Liver (tissue), 9 donors: Measurements from ENCODE around the gene EPS8L1. TPM values are rescaled to one million over a fixed set of nuclear protein-coding genes. Genes with fewer than 3 reads are reported as not detected.
"Not testable (repeated sequence)": the region's sequence is repeated elsewhere in the genome, so short reads cannot be mapped to it uniquely, and the experiment has no call there.

ENCODE experiments used
- DNase-seq: peaks from one replicate; pipeline ENCODE4 v3.0.0-alpha.2; 2017; ENCODE audit warnings: low spot score
- H3K27ac ChIP-seq, 2 donors: one replicate each; pipeline ENCODE4 v1.7.0; 2013; ENCODE audit warnings: inconsistent platforms in 2 of 2, low read length in 2 of 2, control low read depth in 1 of 2, low read depth in 1 of 2, mild to moderate bottlenecking in 1 of 2
- H3K27me3 ChIP-seq, 4 donors: one replicate each; pipeline versions ENCODE4 v1.6.1 to v1.7.0; 2013; ENCODE audit warnings: low read length in 3 of 4, inconsistent platforms in 1 of 4, mild to moderate bottlenecking in 1 of 4, moderate library complexity in 1 of 4; ENCODE audit not compliant: control insufficient read depth in 4 of 4, insufficient read depth in 4 of 4
- H3K36me3 ChIP-seq, 4 donors: one replicate each; pipeline versions ENCODE4 v1.6.1 to v1.7.0; 2013; ENCODE audit warnings: low read length in 3 of 4, mild to moderate bottlenecking in 3 of 4, low read depth in 1 of 4, moderate library complexity in 1 of 4; ENCODE audit not compliant: control insufficient read depth in 4 of 4, insufficient read depth in 3 of 4
- H3K4me1 ChIP-seq, 4 donors: one replicate each; pipeline versions ENCODE4 v1.6.1 to v1.7.0; 2013; ENCODE audit warnings: low read length in 3 of 4, mild to moderate bottlenecking in 3 of 4, moderate library complexity in 1 of 4; ENCODE audit not compliant: control insufficient read depth in 4 of 4, insufficient read depth in 4 of 4
- H3K4me3 ChIP-seq, 3 donors: one replicate each; pipeline versions ENCODE4 v1.6.1 to v1.7.0; 2013; ENCODE audit warnings: low read length in 3 of 3, control low read depth in 1 of 3, low read depth in 1 of 3, mild to moderate bottlenecking in 1 of 3
- H3K9ac ChIP-seq, 2 donors: one replicate each; pipeline ENCODE4 v1.7.0; 2013; ENCODE audit warnings: low read length in 2 of 2, mild to moderate bottlenecking in 2 of 2, moderate library complexity in 2 of 2, control low read depth in 1 of 2, low read depth in 1 of 2
- H3K9me3 ChIP-seq, 4 donors: one replicate each; pipeline versions ENCODE4 v1.6.1 to v1.7.0; 2013; ENCODE audit warnings: low read length in 3 of 4; ENCODE audit not compliant: control insufficient read depth in 4 of 4
- ATF3 ChIP-seq: IDR thresholded peaks from 2 replicates; pipeline ENCODE4 v1.6.1; 2016; ENCODE audit warnings: antibody characterized with exemption
- CTCF ChIP-seq: fragments of 150-350 bp; IDR thresholded peaks from 2 replicates; pipeline ENCODE4 v1.5.1; 2017; ENCODE audit warnings: improper control_type of control experiment, low read depth, low read length; ENCODE audit not compliant: missing input control
- EGR1 ChIP-seq, 2 donors: IDR thresholded peaks; 2 replicates each; pipeline ENCODE4 v1.6.1; 2016 to 2018; ENCODE audit warnings: antibody characterized with exemption in 2 of 2, low read depth in 2 of 2
- FOXA1 ChIP-seq: IDR thresholded peaks from 2 replicates; pipeline ENCODE4 v1.6.1; 2016; ENCODE audit warnings: antibody characterized with exemption
- FOXA2 ChIP-seq: IDR thresholded peaks from 2 replicates; pipeline ENCODE4 v1.6.1; 2016; ENCODE audit warnings: antibody characterized with exemption
- GABPA ChIP-seq, 2 donors: IDR thresholded peaks in 1 of 2; conservative IDR thresholded peaks in 1 of 2; 2 replicates each; pipeline ENCODE4 v1.6.1; 2016; ENCODE audit warnings: antibody characterized with exemption in 2 of 2, mild to moderate bottlenecking in 1 of 2, moderate library complexity in 1 of 2
- HNF4A ChIP-seq, 2 donors: conservative IDR thresholded peaks; 2 replicates each; pipeline ENCODE4 v1.6.1; 2016; ENCODE audit warnings: antibody characterized with exemption in 2 of 2, mild to moderate bottlenecking in 2 of 2
- HNF4G ChIP-seq: IDR thresholded peaks from 2 replicates; pipeline ENCODE4 v1.6.1; 2016; ENCODE audit warnings: antibody characterized with exemption
- JUND ChIP-seq, 2 donors: IDR thresholded peaks; 2 replicates each; pipeline ENCODE4 v1.6.1; 2016; ENCODE audit warnings: antibody characterized with exemption in 2 of 2
- MAX ChIP-seq: IDR thresholded peaks from 2 replicates; pipeline ENCODE4 v1.6.1; 2016; ENCODE audit warnings: antibody characterized with exemption
- NR2F2 ChIP-seq: IDR thresholded peaks from 2 replicates; pipeline ENCODE4 v1.6.1; 2016; ENCODE audit warnings: antibody characterized with exemption
- RAD21 ChIP-seq, 2 donors: IDR thresholded peaks; 2 replicates each; pipeline ENCODE4 v1.6.1; 2016; ENCODE audit warnings: antibody characterized with exemption in 2 of 2, mild to moderate bottlenecking in 2 of 2
- REST ChIP-seq: IDR thresholded peaks from 2 replicates; pipeline ENCODE4 v1.6.1; 2016; ENCODE audit warnings: antibody characterized with exemption, mild to moderate bottlenecking
- RXRA ChIP-seq, 2 donors: IDR thresholded peaks; 2 replicates each; pipeline ENCODE4 v1.6.1; 2017 to 2018; ENCODE audit warnings: antibody characterized with exemption in 2 of 2, mild to moderate bottlenecking in 1 of 2
- SP1 ChIP-seq: IDR thresholded peaks from 2 replicates; pipeline ENCODE4 v1.6.1; 2018; ENCODE audit warnings: antibody characterized with exemption, mild to moderate bottlenecking
- YY1 ChIP-seq: IDR thresholded peaks from 2 replicates; pipeline ENCODE4 v1.6.1; 2016; ENCODE audit warnings: antibody characterized with exemption, mild to moderate bottlenecking
- WGBS: extraction: QIAGEN DNeasy Blood & Tissue Kit; methylation state at CpG from one replicate; pipeline ENCODE4 v1.1.7; 2013; 5-methylcytosine and 5-hydroxymethylcytosine counted together
- polyA plus RNA-seq, 2 donors: library from polyadenylated mRNA; stranded (reverse) in 1 of 2; unstranded in 1 of 2; fragments of 200-250 nt in 1 of 2; fragments of >200 nt in 1 of 2; fragmentation: Nextera tagmentation in 1 of 2; extraction: Ambion mirVana in 1 of 2; gene quantifications; one replicate each; pipeline versions ENCODE4 v1.2.1 to v1.2.3, GENCODE V29; 2013 to 2015
- total RNA-seq, 2 donors: library from RNA; depleted of rRNA; stranded (reverse); fragments of >200 nt; gene quantifications; one replicate each; pipeline ENCODE4 v1.2.3, GENCODE V29; 2014
- donor health status: healthy.
- donor health status: healthy.
- donor health status: healthy.
- donor health status: healthy.
- donor health status: healthy.

Gene EPS8L1
- total and polyA plus RNA-seq, 4 donors, result 0.40 to 1.5 (median 0.87) TPM

GRCh38 chr19:55034751-55035150 is 40.9 kb upstream of the EPS8L1 start:
- H3K36me3 ChIP-seq, result no peaks in the 10 kb centered on the region
- H3K9me3 ChIP-seq, result peaks cover 0 to 2% (median 0%) of the 10 kb centered on the region in 4 donors
- H3K27ac ChIP-seq, result no peak overlapping the region
- H3K4me3 ChIP-seq, result no peak overlapping the region
- H3K27me3 ChIP-seq, result no peaks in the 10 kb centered on the region
- no peak for DNase-seq
- no peak for TF ChIP-seq RXRA (IDR thresholded peaks at IDR 0.05)
- TF ChIP-seq GABPA (IDR thresholded peaks at IDR 0.05 in 1 of 2, conservative IDR thresholded peaks at IDR 0.05 in 1 of 2), result no peak
- no peak for TF ChIP-seq NR2F2
- no peak for TF ChIP-seq SP1
- TF ChIP-seq MAX, result no peak
- no peak for TF ChIP-seq FOXA2
- TF ChIP-seq CTCF, result no peak
- TF ChIP-seq HNF4G, result no peak
- TF ChIP-seq REST, result no peak
- TF ChIP-seq JUND (IDR thresholded peaks at IDR 0.05), result no peak
- no peak for TF ChIP-seq YY1
- no peak for TF ChIP-seq FOXA1
- TF ChIP-seq EGR1 (IDR thresholded peaks at IDR 0.05; ENCODE audit: low read depth in 2 of 2), result no peak
- no peak for TF ChIP-seq ATF3
- no peak for TF ChIP-seq RAD21 (IDR thresholded peaks at IDR 0.05)
- TF ChIP-seq HNF4A (conservative IDR thresholded peaks at IDR 0.05), result no peak
- H3K9ac ChIP-seq, result no peak overlapping the region
- H3K4me1 ChIP-seq, result no peaks in the 10 kb centered on the region
- 93% methylated on average over 13 of the region's 13 CpGs for WGBS

- peaks cover 0 to 2% (median 0%) of the 10 kb centered on the region in 4 donors for H3K9me3 ChIP-seq
- H3K4me3 ChIP-seq, result no peak overlapping the region
- no peak for TF ChIP-seq YY1
- TF ChIP-seq MAX, result no peak
- no peak for TF ChIP-seq HNF4G
- no peak for TF ChIP-seq RXRA (IDR thresholded peaks at IDR 0.05)
- TF ChIP-seq NR2F2, result no peak
- TF ChIP-seq GABPA (IDR thresholded peaks at IDR 0.05 in 1 of 2, conservative IDR thresholded peaks at IDR 0.05 in 1 of 2), result no peak
- TF ChIP-seq ATF3, result no peak
- no peak for TF ChIP-seq RAD21 (IDR thresholded peaks at IDR 0.05)
- no peak for TF ChIP-seq HNF4A (conservative IDR thresholded peaks at IDR 0.05)
- TF ChIP-seq REST, result no peak
- no peak overlapping the region for H3K9ac ChIP-seq
- 95% methylated on average over 2 of the region's 2 CpGs for WGBS
- H3K27me3 ChIP-seq, result no peaks in the 10 kb centered on the region
- peaks cover 0 to under 1% (median 0%) of the 10 kb centered on the region in 4 donors for H3K36me3 ChIP-seq
- H3K4me1 ChIP-seq, result no peaks in the 10 kb centered on the region
- DNase-seq, result no peak
- no peak overlapping the region for H3K27ac ChIP-seq
These were observed 39.6 kb upstream of the EPS8L1 start for GRCh38 chr19:55036058-55036457.

- H3K9ac ChIP-seq, H3K9me3 ChIP-seq, DNase-seq, H3K4me3 ChIP-seq, H3K27ac ChIP-seq, H3K27me3 ChIP-seq, H3K4me1 ChIP-seq, H3K36me3 ChIP-seq: not testable (repeated sequence)
- 86% methylated on average over 6 of the region's 6 CpGs for WGBS
These were observed 38.1 kb upstream of the EPS8L1 start for GRCh38 chr19:55037603-55038002.
